ENCODE results near the gene VWCE.
"Not testable (repeated sequence)": the region's sequence is repeated elsewhere in the genome, so short reads cannot be mapped to it uniquely, and the experiment has no call there.

The VWCE gene

GRCh38 chr11:61229458-61229857 is 65.7 kb downstream of the VWCE start:
- FAIRE-seq; DNase-seq (ENCODE audit: insufficient read length, low spot score): not testable (repeated sequence)

- not testable (repeated sequence) for DNase-seq (ENCODE audit: insufficient read length, low spot score); FAIRE-seq
Observed at GRCh38 chr11:61226457-61227137, 68.5 kb downstream of the VWCE start.

- not testable (repeated sequence) for FAIRE-seq; DNase-seq (ENCODE audit: insufficient read length, low spot score)
Observed at GRCh38 chr11:61222692-61223091, 72.4 kb downstream of the VWCE start.

DNA sequence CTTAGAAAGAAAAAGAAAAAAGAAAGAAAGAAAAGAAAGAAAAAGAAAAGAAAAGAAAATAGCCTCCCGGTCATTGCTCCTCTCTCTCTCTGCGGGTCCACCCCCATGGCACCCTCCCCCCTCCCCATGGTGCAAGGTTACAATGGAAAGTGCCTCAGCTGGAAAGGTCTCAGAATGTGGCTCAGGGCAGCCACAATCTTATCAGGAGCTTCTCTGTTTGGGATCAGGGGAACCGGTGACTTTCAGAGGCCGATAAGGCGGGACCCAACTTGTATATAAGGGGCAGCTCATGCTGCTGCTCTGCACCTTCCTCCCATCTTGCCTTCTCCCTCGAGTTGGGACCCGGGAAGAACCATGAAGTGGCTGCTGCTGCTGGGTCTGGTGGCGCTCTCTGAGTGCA is 73.1 kb downstream of the VWCE start, which contains the start of gene PGA4:
TSS of gene PGA4 (plus strand) at position 301 of the 400 bp plus-strand sequence. CDS start at position 355, 54 bp downstream.
- FAIRE-seq; DNase-seq (ENCODE audit: insufficient read length, low spot score): not testable (repeated sequence)

- DNase-seq (ENCODE audit: insufficient read length, low spot score); FAIRE-seq: not testable (repeated sequence)
Observed at GRCh38 chr11:61219016-61219415, 76.1 kb downstream of the VWCE start.

DNA sequence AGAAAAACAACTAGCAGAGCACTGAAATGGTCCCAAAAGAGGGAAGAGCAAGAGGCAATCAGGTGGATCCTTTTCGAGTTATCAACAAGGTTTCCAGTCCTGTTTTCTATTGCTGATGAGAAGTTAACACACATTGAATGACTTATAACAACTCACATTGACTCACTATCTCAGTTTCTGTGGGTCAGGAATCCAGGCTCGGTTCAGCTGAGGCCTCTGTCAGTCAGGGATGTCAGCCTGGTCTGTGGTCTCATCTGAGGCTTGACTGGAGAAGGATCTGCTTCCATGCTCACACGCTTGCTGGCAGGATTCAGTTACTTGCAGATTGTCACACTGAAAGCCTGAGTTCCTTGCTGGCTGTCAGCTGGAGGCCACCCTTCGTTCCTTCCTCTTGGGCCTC is 76.8 kb downstream of the VWCE start:
- not testable (repeated sequence) for FAIRE-seq

GRCh38 chr11:61213711-61214324 is 81.3 kb downstream of the VWCE start:
- DNase-seq (ENCODE audit: insufficient read length, low spot score); FAIRE-seq: not testable (repeated sequence)

More for the DNA sequence above, 76.8 kb downstream of the VWCE start:
- not testable (repeated sequence) for DNase-seq (ENCODE audit: insufficient read length, low spot score)

DNA sequence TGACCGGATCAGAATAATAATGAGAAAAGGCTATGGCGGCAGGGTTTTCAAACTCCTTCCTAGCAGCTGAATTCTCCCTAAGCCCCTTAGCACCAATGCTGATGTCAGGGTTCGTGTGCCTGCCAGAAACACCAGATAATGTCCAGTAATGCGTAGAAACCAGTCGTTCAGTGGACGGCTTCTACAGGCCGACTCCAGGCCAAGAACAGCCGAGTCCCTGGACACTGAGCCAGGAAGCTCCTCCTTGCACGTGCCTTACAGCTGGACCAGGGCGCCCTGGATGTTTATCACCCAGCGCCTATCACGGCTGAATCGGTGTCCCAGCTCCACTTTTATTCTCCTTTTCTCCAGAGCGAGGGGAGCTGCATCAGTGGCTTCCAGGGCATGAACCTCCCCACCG is 82.9 kb downstream of the VWCE start:
- not testable (repeated sequence) for FAIRE-seq; DNase-seq (ENCODE audit: insufficient read length, low spot score)

- not testable (repeated sequence) for DNase-seq (ENCODE audit: insufficient read length, low spot score); FAIRE-seq
Observed at GRCh38 chr11:61211327-61211952, 83.7 kb downstream of the VWCE start.

- not testable (repeated sequence) for FAIRE-seq; DNase-seq (ENCODE audit: insufficient read length, low spot score)
Observed at GRCh38 chr11:61210629-61211028, 84.5 kb downstream of the VWCE start.
